Activated naive CD4-positive, alpha-beta T cell treated with anti-CD3 and anti-CD28 coated beads, Interleukin-2, amount 50 U/mL, for 24 hours (primary cell): ENCODE data around the gene MRPL2.
A peak's percentile ranks its signal among the peaks of the same experiment; 100 is the strongest.

Source experiments
- H3K27ac Mint-ChIP-seq: one replicate; pipeline ENCODE4 v1.8.0; 2021; ENCODE audit warnings: mild to moderate bottlenecking, mixed read lengths
- H3K27me3 Mint-ChIP-seq: one replicate; pipeline ENCODE4 v1.8.0; 2021; ENCODE audit warnings: mixed read lengths
- H3K36me3 Mint-ChIP-seq: one replicate; pipeline ENCODE4 v1.8.0; 2021; ENCODE audit warnings: mixed read lengths
- H3K4me1 Mint-ChIP-seq: one replicate; pipeline ENCODE4 v1.8.0; 2021; ENCODE audit warnings: mixed read lengths
- H3K4me3 Mint-ChIP-seq: one replicate; pipeline ENCODE4 v1.8.0; 2021; ENCODE audit warnings: mild to moderate bottlenecking, mixed read lengths
- H3K9me3 Mint-ChIP-seq: one replicate; pipeline ENCODE4 v1.8.0; 2021; ENCODE audit warnings: mixed read lengths

The MRPL2 gene

GRCh38 chr6:43070028-43070632, 10.9 kb upstream of the MRPL2 start:
- H3K27ac Mint-ChIP-seq, result no peak overlapping the region
- no peaks in the 10 kb centered on the region for H3K4me1 Mint-ChIP-seq
- H3K36me3 Mint-ChIP-seq, result peaks cover 19% of the 10 kb centered on the region
- no peaks in the 10 kb centered on the region for H3K27me3 Mint-ChIP-seq
- H3K9me3 Mint-ChIP-seq, result no peaks in the 10 kb centered on the region
- no peak overlapping the region for H3K4me3 Mint-ChIP-seq

DNA sequence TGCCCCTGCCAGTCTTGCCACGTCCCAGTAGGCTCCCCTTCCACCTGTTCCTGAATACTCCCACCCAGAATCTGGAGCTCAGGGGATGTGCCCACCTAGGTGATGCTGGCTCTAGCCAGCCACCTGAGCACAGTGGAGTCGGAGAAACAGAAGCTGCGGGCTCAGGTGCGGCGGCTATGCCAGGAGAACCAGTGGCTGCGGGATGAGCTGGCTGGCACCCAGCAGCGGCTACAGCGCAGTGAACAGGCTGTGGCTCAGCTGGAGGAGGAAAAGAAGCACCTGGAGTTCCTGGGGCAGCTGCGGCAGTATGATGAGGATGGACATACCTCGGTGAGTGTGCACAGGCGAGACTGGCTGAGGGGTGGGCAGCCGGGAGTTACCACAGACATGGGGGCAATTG, 3.6 kb upstream of the MRPL2 start:
- Mint-ChIP-seq H3K27ac (no peak overlapping the region), H3K4me3 (no peak overlapping the region), H3K36me3 (peaks cover 6% of the 10 kb centered on the region), H3K9me3 (no peaks in the 10 kb centered on the region), H3K4me1 (peaks cover 31% of the 10 kb centered on the region), H3K27me3 (no peaks in the 10 kb centered on the region)

DNA sequence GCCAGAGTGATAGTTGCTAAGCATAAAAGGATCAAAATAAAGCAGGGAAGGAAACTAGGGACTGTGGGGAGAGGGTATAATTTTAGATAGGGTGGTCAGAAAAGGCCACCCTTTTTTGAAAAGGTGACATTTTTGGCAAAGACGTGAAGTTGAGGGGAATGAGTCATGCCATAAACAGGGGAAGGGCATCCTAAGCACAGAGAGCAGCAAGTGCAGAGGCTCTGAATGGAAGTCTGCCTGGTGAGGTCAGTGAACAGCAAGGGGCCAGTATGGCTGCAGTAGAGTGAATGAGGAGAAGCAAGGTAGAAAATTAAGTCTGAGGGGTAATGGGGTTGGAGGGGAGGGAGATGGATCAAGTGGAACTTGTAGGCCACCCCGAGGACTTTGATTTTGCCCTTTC, 2.6 kb upstream of the MRPL2 start:
- Mint-ChIP-seq H3K4me3 (peak overlapping the region; percentile 28), H3K9me3 (no peaks in the 10 kb centered on the region), H3K4me1 (peaks cover 33% of the 10 kb centered on the region), H3K36me3 (peaks cover 6% of the 10 kb centered on the region), H3K27ac (no peak overlapping the region), H3K27me3 (no peaks in the 10 kb centered on the region)

- peak overlapping the region; percentile 39 for H3K27ac Mint-ChIP-seq
- H3K9me3 Mint-ChIP-seq, result no peaks in the 10 kb centered on the region
- H3K36me3 Mint-ChIP-seq, result peaks cover 8% of the 10 kb centered on the region
- H3K27me3 Mint-ChIP-seq, result no peaks in the 10 kb centered on the region
- H3K4me1 Mint-ChIP-seq, result peaks cover 37% of the 10 kb centered on the region
- H3K4me3 Mint-ChIP-seq, result peak overlapping the region; percentile 96
Measured at GRCh38 chr6:43060755-43061633, 1.8 kb upstream of the MRPL2 start.

- Mint-ChIP-seq H3K9me3 (no peaks in the 10 kb centered on the region), H3K27me3 (no peaks in the 10 kb centered on the region), H3K36me3 (peaks cover 4% of the 10 kb centered on the region), H3K4me1 (peaks cover 41% of the 10 kb centered on the region), H3K4me3 (peak overlapping the region; percentile 96), H3K27ac (peak overlapping the region; percentile 99)
Measured at GRCh38 chr6:43060034-43060754, 960 bp upstream of the MRPL2 start.

DNA sequence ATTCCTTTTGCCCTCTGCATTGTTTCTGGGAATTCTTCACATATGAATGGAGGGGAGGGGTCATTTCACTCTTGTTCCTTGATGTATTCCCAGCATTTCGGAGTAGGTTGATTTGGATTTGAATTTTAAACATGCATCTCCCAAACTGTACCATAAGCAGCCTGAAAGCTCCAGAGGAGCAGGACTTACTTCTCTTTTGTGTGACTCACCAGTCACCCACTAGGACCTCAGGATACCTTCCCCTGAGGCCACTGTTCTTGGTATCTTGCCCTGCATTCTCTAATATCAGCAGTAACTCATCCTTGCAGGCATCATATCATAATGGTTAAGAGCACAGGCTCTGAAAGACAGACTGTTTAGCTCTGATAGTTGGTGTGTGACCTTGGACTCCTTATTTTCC, 703 bp downstream of the MRPL2 start:
- Mint-ChIP-seq H3K27me3 (no peaks in the 10 kb centered on the region), H3K4me1 (peaks cover 48% of the 10 kb centered on the region), H3K36me3 (peaks cover 2% of the 10 kb centered on the region), H3K4me3 (peak overlapping the region; percentile 96), H3K9me3 (no peaks in the 10 kb centered on the region), H3K27ac (peak overlapping the region; percentile 24)

GRCh38 chr6:43055966-43056365, 3.3 kb downstream of the MRPL2 start:
- Mint-ChIP-seq H3K27me3 (no peaks in the 10 kb centered on the region), H3K9me3 (no peaks in the 10 kb centered on the region), H3K4me3 (no peak overlapping the region), H3K36me3 (peaks cover 2% of the 10 kb centered on the region), H3K27ac (peak overlapping the region; percentile 51), H3K4me1 (peaks cover 65% of the 10 kb centered on the region)

GRCh38 chr6:43054206-43054943, 4.9 kb downstream of the MRPL2 start:
- Mint-ChIP-seq H3K27ac (peak overlapping the region; percentile 96), H3K27me3 (no peaks in the 10 kb centered on the region), H3K4me1 (peaks cover 58% of the 10 kb centered on the region), H3K9me3 (no peaks in the 10 kb centered on the region), H3K36me3 (peaks cover 4% of the 10 kb centered on the region), H3K4me3 (peak overlapping the region; percentile 96)

GRCh38 chr6:43053545-43054205, 5.6 kb downstream of the MRPL2 start, which contains the start of gene CUL7:
Gene CUL7 (minus strand): TSS chr6:43053851. CDS start chr6:43052788, 1,063 bp downstream.
- Mint-ChIP-seq H3K9me3 (no peaks in the 10 kb centered on the region), H3K27ac (peak within 1 kb of the TSS; percentile 97), H3K4me1 (peaks cover 55% of the 10 kb centered on the region), H3K27me3 (no peaks in the 10 kb centered on the region), H3K4me3 (peak within 1 kb of the TSS; percentile 96), H3K36me3 (peaks cover 5% of the 10 kb centered on the region)

DNA sequence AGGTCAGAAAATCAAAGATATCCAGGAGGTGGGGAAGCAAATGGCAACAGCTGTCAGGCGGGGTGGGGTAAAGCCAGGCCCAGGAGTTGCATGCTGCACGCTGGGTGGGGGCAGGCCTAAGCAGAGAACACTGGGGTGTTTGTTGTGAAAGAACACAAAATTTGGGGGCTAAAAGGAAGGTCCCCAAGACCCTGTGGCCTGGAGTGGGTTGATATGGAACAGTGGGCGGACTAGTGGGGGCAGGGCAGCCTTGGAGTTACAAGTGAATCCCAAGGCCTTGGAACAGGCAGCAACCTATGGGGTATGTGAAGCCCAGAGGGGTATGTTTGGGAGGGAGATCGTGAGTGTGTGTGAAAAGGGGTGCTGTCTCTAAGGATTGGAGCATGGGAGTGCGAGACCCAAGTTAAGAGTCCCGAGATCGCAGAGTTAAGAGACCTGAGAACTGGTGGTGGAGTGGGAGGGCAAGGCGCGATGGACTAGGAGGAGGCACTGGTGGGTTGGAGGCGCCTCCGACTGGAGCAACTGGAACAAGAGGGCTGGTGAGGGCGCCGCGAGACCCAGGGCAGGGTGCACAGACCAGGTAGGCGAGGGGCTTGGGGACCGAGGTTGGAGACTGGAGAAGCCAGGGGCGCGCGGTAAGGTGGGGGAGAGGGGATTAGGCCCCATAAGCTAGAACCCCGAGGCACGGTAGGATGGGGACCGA, 6.2 kb downstream of the MRPL2 start:
- peak overlapping the region; percentile 96 for H3K4me3 Mint-ChIP-seq
- H3K4me1 Mint-ChIP-seq, result peaks cover 49% of the 10 kb centered on the region
- no peaks in the 10 kb centered on the region for H3K27me3 Mint-ChIP-seq
- peak overlapping the region; percentile 97 for H3K27ac Mint-ChIP-seq
- no peaks in the 10 kb centered on the region for H3K9me3 Mint-ChIP-seq
- peaks cover 5% of the 10 kb centered on the region for H3K36me3 Mint-ChIP-seq

DNA sequence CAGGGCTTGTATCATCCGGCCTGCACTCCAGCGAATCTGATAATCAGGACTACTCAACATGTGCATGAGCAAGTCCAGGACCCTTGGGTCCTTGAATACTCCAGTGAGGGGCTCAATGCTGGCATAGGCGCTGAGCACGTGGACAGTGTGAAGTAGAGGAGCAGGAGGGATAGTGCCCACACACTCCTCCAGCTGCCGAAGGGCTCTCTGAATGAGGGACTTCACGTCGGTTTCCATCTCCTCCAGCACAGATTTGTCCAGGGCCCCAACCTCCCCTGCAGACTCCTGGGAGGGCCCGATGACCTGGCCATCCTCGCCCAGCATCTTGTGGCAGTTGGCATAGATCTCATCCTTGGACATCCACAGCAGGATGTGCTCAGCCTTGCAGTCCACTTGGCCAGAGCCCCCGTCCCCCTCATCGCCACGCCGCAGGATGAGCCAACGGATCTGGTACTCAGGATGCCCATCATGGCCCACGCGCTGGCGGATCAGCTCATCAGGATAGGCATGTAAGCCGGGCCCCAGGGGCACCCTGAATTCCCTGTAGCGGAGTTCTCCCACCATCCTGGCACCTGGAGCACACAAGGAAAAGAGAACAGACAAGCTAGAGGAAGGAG, 6.9 kb downstream of the MRPL2 start:
- Mint-ChIP-seq H3K36me3 (peaks cover 5% of the 10 kb centered on the region), H3K4me3 (peak overlapping the region; percentile 96), H3K9me3 (no peaks in the 10 kb centered on the region), H3K27me3 (no peaks in the 10 kb centered on the region), H3K4me1 (peaks cover 44% of the 10 kb centered on the region), H3K27ac (peak overlapping the region; percentile 97)

DNA sequence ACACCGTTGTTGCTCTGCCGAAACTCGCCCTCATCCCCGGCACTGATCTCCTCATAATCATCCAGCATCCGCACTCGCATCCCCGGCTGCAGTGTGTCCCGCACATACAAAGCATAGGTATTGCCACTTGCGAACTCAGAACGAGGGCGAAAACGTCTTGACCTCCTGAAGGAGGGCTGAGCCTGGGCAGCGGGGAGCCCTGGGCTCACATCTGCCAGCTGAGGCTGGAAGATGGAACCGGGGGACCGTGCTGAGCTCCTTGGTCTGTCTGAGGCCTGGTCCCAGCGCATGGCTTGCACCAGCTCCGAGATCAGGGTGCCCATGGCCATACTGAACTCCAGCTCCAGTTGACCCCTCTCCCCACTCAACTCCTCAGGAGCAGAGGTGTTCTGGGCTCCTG, 8.3 kb downstream of the MRPL2 start:
- Mint-ChIP-seq H3K27me3 (no peaks in the 10 kb centered on the region), H3K9me3 (no peaks in the 10 kb centered on the region), H3K4me1 (peaks cover 40% of the 10 kb centered on the region), H3K4me3 (no peak overlapping the region), H3K36me3 (peaks cover 3% of the 10 kb centered on the region), H3K27ac (peak overlapping the region; percentile 65)

DNA sequence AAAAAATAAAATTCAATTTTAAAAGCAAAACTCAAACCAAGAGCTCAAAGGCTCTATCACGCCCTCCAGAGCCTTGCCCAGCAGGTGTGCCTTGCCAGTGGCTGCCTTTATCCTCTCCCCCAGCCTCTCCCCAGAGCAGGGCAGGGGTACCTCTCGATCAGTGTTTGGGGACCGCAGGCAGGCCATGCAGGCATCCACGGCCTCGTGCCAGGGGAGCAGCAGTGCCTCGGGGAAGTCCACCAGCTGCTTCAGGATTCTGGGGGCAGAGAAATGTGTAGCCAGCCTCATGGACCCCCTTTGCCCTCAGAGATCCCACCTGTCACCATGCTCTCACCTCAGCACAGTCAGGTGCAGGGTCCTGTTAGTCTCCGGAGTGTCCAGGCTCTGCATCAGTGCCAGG, 11.2 kb downstream of the MRPL2 start:
- Mint-ChIP-seq H3K9me3 (no peaks in the 10 kb centered on the region), H3K4me1 (peaks cover 26% of the 10 kb centered on the region), H3K27me3 (no peaks in the 10 kb centered on the region), H3K4me3 (no peak overlapping the region), H3K36me3 (peaks cover 3% of the 10 kb centered on the region), H3K27ac (no peak overlapping the region)

DNA sequence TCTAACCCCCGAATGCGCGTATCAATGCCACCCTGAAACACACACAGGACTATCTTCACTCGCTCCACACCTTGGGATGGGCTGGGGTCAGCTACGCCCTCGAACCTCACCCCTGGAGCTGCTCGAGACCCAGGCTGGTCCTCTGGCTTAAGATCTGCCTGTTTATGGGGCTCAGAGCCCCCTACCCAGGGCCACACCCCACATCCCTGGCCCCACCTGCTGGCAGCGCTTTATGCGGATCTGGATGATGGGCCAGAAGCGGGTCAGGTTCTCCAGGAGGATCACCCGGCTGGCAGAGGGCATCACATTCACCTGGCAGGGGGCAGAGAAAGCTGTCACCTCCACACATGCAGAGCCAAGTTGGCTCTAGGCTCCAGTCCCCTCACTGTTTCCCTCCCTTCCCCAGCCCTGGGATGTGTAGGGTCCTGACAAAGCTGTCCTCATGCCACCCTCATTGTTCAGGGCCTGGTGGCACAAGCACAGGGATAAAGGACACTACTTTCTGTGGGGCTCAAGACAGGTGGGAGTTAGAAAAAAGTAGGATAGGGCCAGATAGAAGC, 13.8 kb downstream of the MRPL2 start:
- peaks cover 2% of the 10 kb centered on the region for H3K4me1 Mint-ChIP-seq
- H3K36me3 Mint-ChIP-seq, result peaks cover 3% of the 10 kb centered on the region
- no peaks in the 10 kb centered on the region for H3K27me3 Mint-ChIP-seq
- no peaks in the 10 kb centered on the region for H3K9me3 Mint-ChIP-seq
- no peak overlapping the region for H3K27ac Mint-ChIP-seq
- H3K4me3 Mint-ChIP-seq, result no peak overlapping the region
